HG03095 (cell line): ENCODE measurements around the gene NT5C1B.

Experiments used
- ATAC-seq: cut with Tn5 transposase; IDR thresholded peaks from one replicate; pipeline ENCODE4 v1.9.1; 2021; ENCODE audit warnings: moderate library complexity; ENCODE audit not compliant: unreplicated experiment

NT5C1B gene

DNA sequence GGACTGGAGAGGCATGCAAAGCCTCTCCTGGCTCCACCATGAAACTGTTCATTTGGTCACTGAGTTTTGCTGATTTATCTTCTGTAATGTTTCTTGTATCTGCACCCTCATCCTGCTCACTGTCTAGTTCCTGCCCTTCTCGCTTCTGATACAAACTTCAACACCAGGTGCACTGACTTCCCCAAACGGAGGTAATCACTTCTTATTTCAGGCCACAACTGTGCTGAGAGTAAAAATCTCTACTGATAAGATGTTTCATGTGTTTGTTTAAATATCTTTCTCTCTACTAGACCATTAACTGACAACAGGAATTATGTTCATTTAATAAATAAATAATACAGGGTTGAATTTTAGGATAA, 10.9 kb upstream of the NT5C1B start:
- ATAC-seq = peak; percentile 58

DNA sequence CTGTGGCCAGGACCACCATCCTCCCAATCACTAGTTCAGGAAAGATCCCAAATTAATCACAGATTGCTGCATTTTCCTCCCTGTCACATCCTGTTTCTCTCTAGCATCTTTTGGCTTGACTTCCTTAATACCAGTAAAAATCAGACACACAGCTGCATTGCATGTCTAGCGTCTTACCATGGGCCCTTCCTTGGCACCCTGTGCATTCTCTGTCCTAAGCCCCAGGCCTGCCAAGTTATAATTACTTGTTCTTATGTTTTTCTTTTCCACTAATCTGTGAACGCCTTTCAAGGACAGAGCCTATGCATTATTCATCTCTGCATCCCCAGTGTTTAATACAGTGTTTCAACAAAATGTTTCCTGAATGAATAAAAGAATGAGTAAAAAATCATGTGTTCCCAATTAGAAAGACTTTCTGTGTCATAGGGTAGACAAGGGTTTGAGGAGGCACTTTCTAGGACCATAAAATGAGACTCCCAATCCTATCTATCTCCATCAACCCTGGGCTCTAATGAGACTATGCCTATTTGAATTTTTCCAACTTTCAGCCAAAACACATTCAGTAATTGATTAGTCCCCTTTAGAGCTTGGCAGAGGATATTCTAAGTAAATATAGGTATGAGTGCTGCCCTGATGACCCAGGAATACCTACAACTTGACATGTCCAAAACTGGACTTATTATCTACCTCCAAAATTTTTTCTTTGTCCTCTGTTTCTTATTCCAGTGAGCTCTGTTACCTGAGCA, 10.3 kb upstream of the NT5C1B start:
- ATAC-seq = no peak

- ATAC-seq = no peak
Observed at GRCh38 chr2:18598848-18599484, 9.6 kb upstream of the NT5C1B start.

DNA sequence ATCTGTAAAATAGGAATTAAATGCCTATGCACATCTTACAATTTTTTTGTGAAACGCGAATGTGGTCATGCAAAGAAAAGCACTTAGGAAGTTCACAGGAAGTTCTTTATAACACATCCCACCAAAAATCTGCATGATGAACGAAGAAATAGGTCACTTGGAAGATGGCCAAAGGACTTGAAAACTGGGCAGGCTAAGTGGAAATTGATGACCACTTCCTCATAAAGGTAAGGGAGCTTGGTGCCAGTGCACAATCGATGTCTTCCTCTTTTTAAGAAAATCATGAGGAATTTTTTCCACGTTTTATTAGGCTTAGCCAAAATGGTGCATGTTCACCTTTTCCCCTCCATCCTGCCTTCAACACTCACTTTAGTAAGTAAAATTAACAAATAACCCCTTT, 8.2 kb upstream of the NT5C1B start:
- ATAC-seq = no peak

DNA sequence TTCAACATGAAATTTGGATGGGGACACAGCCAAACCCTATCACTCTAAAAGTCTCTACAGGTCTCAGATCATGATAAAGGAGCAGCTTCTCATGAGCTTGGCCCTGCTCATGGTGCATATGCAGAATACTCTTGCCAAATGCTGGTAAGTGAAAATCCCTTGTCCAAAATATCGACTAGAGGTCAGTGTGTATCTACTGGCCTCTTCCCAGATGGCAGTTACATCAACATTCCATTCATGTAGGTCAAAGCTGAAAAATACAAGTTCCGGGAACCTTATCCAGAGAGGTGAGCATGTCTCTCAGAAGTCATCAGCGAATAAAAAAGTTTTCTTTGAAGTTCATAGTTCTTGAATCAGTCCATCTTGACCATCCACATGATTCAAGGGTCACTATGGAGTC, 7.6 kb upstream of the NT5C1B start:
- no peak for ATAC-seq

GRCh38 chr2:18593496-18593895, 4.1 kb upstream of the NT5C1B start:
- no peak for ATAC-seq

DNA sequence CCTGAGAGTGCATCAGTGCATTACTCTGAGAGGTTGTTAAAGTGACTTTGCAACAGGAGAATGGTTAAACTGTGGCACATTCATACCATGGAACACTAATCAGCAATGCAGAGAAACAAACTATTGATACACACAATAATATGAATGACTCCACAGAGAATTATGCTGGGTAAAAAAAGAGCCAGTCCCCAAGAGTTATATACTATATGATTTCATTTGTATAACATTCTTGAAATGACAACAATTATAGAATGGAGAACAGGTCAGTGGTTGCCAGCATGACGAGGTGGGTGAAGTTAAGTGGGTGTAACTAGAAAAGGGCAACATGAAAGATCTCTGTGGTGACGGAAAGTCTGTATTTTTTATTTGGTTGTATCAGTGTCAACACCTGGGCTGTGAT, 3.0 kb upstream of the NT5C1B start:
- ATAC-seq = no peak

GRCh38 chr2:18588802-18589201, 567 bp downstream of the NT5C1B start:
- ATAC-seq = no peak

DNA sequence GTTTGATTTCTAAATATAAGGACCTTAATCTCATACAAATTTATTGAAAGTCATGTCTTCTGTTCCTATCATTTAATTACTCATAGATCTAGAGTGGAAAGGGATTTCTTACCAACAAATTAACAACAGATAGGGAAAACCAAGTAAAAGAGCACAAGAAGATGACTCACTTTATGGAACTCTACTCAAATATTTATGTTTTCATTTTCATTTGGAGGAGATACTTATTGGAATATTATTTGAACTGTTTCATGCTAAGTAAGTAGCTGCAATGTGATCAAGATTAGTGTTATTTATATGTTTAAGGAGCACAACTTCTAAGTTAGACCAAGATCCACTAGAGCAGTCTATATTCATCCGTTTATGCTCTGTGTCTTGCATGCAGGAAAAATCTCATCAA, 1.3 kb downstream of the NT5C1B start:
- ATAC-seq = no peak

DNA sequence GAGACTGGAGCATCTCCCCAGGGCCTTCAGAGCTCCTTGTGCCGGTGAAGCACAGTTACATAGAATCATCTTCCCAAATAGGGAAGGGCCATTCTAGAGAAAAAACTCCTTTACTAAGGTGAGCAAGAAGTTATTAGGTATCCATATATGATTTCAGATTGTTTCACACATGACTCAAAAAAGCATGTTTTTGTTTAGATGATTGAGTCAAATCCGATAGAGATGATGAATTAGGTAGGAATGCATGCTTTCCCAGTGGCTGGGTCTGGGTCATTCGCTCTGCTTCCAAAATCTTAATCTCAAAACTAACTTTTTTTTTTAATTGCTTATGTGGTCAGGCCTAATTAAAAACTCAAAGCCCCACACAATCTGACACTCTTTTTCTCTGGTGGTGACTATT, 3.8 kb downstream of the NT5C1B start:
- no peak for ATAC-seq

DNA sequence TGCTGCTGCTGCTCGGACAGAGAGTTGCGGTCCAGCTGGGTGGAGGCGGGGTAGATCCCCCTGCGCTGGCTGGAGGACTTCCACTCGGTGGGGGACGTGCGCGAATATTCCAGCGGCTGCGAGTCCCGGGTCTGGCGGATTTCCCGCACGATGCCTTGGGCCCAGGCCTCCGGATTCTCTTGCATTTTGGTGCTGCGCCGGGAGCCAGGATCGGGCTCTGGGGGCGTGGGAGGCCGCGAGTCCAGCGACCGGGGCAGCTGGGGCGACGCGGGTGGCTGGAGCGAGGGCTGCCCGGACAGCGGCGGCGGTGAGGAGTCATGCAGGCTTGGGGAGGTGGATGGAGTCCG, 4.8 kb downstream of the NT5C1B start:
- no peak for ATAC-seq

DNA sequence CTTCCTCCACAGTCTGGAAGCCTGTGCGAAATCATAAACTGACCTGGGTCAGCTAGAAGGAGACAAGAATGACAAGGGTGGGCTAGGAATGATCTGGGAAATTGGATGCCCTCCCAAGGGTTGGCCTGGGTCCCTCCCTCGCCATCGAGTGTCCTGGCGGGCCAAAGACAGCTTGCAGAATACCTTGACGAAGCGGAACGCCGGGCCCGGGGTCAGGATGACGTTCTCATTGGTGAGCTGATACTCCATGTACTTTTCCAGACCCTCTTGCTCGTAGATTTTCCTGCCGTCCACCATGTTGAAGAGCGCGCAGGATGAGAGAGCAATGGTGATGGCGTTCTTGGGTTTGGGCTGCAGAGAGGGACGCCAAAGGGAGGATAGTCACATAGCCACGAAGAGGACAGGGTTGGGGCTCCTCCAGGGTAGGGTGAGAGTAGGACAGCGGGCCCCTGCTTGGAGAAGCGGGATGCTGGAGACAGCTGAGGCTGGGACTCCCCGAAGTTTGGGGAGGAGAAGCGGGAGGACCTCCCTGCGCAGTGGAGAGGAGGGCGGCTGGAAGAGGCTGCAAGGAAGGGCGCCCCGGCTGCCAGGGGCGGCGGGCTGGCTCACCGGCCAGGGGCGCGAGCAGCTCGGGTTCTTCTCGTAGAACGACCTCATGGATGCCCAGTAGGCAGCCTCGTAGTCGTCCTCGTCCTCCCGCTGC, 5.3 kb downstream of the NT5C1B start:
- ATAC-seq = no peak

- ATAC-seq = no peak
Observed at GRCh38 chr2:18580606-18581005, 8.8 kb downstream of the NT5C1B start.

DNA sequence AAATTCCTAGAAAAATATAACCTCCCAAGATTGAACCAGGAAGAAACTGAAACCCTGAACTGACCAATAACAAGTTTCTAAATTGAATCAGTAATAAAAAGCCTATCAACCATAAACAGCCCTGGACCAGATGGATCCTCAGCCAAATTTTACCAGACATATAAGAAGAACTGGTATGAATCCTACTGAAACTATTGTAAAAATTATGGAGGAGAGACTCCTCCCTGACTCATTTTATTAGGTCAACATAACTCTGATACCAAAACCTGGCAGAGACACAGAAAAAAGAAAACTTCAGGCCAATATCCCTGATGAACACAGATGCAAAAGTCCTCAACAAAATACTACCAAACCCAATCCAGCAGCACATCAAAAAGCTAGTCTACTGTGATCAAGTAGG, 11.3 kb downstream of the NT5C1B start:
- no peak for ATAC-seq

- ATAC-seq = no peak
Observed at GRCh38 chr2:18566145-18566769, 23.1 kb downstream of the NT5C1B start.

- no peak for ATAC-seq
Observed at GRCh38 chr2:18560797-18561085, 28.6 kb downstream of the NT5C1B start.

DNA sequence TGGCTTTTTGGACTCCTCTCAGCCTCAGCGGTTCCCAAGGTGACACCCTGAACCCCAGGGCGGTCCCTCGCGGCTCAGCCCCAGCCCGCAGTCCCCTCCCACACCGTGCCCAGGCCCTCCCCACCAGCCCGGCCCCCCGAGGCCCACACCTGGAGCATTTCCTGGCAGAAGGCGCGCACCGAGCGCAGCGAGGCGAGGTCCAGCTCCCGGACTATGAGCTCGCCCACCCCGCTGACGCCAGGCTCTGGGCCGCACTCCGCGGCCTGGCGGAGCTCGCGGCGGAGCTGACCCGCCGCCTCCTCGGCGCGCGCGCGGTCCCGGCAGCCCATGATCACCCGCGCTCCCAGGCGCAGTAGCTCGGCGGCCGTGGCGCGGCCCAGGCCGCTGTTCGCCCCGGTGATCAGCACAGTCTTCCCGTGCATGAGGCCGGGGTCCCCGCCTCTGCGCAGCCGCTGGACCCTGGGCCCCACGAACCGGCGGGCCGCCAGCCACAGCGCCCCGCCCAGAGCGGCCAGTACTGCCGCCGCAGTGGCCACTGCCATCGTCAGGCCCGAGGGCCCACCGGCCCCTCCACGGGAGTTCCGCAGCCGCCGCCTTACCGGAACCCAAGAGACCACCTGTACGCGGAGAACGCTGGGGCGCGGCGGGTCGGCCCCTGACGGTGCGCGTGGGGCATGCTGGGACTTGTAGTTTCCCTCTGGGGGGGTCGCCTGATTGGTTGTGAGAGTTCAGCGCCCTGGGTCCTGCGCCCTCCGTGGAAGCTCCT, 29.2 kb downstream of the NT5C1B start, which contains the start of gene RDH14:
TSS of gene RDH14 (minus strand) at position 623 of the 766 bp plus-strand sequence. CDS start at position 542, 81 bp downstream.
- ATAC-seq = peak; percentile 94

GRCh38 chr2:18559531-18560030, 29.8 kb downstream of the NT5C1B start:
- ATAC-seq = peak; percentile 3

DNA sequence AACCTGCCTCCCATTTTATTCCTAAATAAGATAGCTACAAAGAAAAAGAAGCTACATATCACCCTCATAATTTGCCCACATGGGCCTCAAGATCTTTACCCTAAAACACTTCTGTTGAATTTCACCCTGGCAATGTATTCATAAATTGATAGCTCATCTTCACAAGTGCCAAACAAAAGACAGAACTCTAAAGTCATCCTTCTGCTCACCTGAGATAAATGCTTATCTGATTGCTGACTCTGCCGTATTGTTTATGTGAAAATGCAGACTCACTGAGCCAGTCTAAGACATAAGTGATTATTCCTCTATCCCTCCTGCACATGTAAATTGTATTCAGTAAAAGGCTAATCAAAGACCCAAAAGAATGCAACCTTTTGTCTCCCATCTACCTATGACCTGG, 30.9 kb downstream of the NT5C1B start:
- ATAC-seq = no peak

DNA sequence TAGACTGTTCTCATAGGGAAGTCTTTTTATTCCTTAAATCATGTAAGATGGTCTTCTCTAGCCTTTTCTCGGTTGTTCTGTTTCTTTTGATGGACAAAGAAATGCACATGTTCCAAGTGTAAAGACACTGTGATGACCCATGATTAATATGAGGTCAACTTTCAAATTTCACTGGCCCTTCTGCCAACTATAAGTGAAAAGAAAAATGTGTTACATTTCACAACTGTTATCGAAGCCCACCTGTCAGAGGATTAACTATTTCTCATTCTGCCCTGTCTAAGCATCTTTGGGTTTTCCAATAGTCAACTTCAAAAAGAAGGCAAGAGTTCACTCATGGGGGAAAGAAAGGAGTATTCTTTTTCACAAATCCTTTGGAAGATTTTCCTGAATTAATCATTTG, 32.2 kb downstream of the NT5C1B start:
- ATAC-seq = no peak
